ENCODE measurements around the gene TIMP2.

TIMP2 gene

GRCh38 chr17:78806451-78806850, 118.7 kb downstream of the TIMP2 start:
- no peak for FAIRE-seq

DNA sequence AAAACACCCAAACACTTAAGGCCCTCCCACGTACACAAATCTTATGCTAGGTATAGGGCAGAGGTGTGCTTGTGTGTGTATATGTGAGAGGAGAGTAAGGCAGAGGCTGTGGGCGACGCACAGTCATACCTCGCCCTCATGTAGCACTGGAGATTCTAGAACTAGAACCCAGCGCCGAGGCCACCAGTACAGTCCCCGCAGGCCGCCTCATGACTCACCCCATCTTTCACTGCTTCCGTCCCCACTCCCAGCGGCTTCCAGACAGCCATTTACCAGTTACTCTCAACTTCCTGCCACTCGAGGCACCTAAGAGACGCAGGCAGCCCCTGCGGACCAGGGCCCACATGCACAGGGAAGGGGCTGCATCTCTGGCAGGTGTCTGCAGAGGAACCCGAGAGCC, 119.9 kb downstream of the TIMP2 start:
- FAIRE-seq, result no peak

DNA sequence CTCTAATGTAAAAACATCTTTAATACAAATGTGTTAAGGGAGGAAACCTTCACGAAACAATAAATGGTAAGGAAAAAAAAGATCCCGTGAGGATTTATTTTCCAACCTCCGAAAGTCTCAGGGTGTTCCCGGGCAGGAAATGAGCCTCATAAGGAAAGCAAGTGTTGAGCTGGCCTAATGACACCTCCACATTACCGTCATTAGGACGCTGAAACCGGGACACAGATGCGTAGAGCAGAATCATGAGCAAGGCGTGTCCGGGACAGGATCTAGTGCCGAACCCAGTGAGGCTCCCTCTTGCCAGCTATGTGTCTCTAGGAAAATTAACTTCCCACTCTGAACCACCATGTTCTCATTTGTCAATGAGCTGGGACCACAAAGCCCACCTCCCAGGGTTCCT, 120.4 kb downstream of the TIMP2 start:
- FAIRE-seq, result no peak

DNA sequence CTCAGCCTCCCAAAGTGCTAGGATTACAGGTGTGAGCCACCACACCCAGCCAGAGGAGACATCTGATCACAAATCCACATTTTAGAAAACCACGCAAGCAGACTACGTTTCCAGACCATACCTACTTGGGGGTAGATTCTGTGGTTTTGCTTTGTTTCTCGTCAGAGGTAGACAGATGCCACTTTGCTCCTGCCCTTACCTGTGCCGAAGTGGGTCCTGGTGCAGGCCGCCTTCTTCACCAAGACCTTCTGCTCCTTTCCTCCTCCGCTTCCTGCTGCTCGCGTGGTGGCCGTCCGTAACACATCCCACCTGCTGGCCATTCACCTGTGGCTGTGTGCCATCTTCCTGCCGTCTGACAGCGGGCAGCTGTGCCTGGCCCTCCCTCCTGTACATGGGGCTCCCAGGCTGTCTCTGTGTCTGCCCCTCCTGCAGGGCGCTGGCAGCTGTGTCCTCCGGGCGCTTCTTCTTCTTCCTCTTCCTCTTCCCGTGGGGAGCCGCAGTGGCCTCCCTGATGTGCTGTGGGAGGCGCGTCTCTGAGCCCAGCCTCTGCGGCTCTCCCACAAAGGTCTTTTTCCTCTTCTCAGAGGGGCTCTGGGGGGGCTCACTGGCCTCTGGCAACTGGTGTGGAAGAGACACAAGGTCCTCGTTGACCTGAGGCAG, 121.9 kb downstream of the TIMP2 start:
- no peak for FAIRE-seq

Measured in endometrium (tissue), 2 donors.